BJ (cell line): ENCODE measurements around the gene NTNG1. TPM values are rescaled to one million over a fixed set of nuclear protein-coding genes. Genes with fewer than 3 reads are reported as not detected.

ENCODE experiments used
- CTCF ChIA-PET: fragments of 350-600 bp; formaldehyde crosslinking; extraction: SDS; loops from one replicate; lab custom pipeline; 2021; ENCODE audit warnings: antibody characterized with exemption, inconsistent platforms; lab: Yijun Ruan, JAX
- POLR2A ChIA-PET: fragments of 300-600 bp; sonication (Branson Sonifier 250); formaldehyde crosslinking; extraction: SDS; loops from one replicate; lab custom pipeline; 2021; ENCODE audit warnings: antibody characterized with exemption; lab: Charles Lee
- DNase-seq: peaks from one replicate; pipeline ENCODE4 v3.0.0-alpha.2; 2011; ENCODE audit warnings: low read depth
- H3K27me3 ChIP-seq: 2 replicates; pipeline ENCODE4 v1.6.0; 2011; ENCODE audit warnings: low read length; ENCODE audit not compliant: control insufficient read depth, insufficient read depth
- H3K36me3 ChIP-seq: 2 replicates; pipeline ENCODE4 v1.5.1; 2011; ENCODE audit warnings: low read length; ENCODE audit not compliant: control insufficient read depth, insufficient read depth
- H3K4me3 ChIP-seq: 2 replicates; pipeline ENCODE4 v1.5.1; 2011; ENCODE audit warnings: low read depth, mild to moderate bottlenecking, control low read depth, low read length
- CTCF ChIP-seq: IDR thresholded peaks from 2 replicates; pipeline ENCODE4 v1.5.1; 2011; ENCODE audit warnings: low read depth, mild to moderate bottlenecking, control low read depth, inconsistent platforms, low read length, moderate library complexity; ENCODE audit not compliant: insufficient read depth
- polyA plus RNA-seq: library from polyadenylated mRNA; depleted of rRNA; stranded (reverse); fragments of >200 nt; gene quantifications from 2 replicates; pipeline ENCODE4 v1.2.3, GENCODE V29; 2011

The NTNG1 gene
- polyA plus RNA-seq, 1 experiment, result 3.3 TPM

- DNase-seq, result no peak
- TF ChIP-seq CTCF, result no peak
- POLR2A ChIA-PET, result no interaction called here
These were observed 310.9 kb downstream of the NTNG1 start for GRCh38 chr1:107451715-107452114.

GRCh38 chr1:107454791-107455190, 314.0 kb downstream of the NTNG1 start:
- POLR2A ChIA-PET, result no interaction called here
- no peaks in the 10 kb centered on the region for H3K27me3 ChIP-seq

More at GRCh38 chr1:107451715-107452114, 310.9 kb downstream of the NTNG1 start:
- Histone ChIP-seq H3K4me3 (no peak overlapping the region), H3K36me3 (no peaks in the 10 kb centered on the region), H3K27me3 (no peaks in the 10 kb centered on the region)
- CTCF ChIA-PET, result no interaction called here

GRCh38 chr1:107457989-107458388, 317.1 kb downstream of the NTNG1 start:
- no peak for DNase-seq
- Histone ChIP-seq H3K27me3 (no peaks in the 10 kb centered on the region), H3K4me3 (no peak overlapping the region), H3K36me3 (no peaks in the 10 kb centered on the region)
- ChIA-PET CTCF (no interaction called here), POLR2A (no interaction called here)
- TF ChIP-seq CTCF, result no peak

More at GRCh38 chr1:107454791-107455190, 314.0 kb downstream of the NTNG1 start:
- CTCF ChIA-PET, result no interaction called here
- Histone ChIP-seq H3K4me3 (no peak overlapping the region), H3K36me3 (no peaks in the 10 kb centered on the region)
- no peak for DNase-seq
- no peak for TF ChIP-seq CTCF

GRCh38 chr1:107459204-107459904, 318.5 kb downstream of the NTNG1 start:
- Histone ChIP-seq H3K4me3 (no peak overlapping the region), H3K27me3 (no peaks in the 10 kb centered on the region), H3K36me3 (no peaks in the 10 kb centered on the region)
- POLR2A ChIA-PET, result no interaction called here
- no peak for DNase-seq
- no peak for TF ChIP-seq CTCF
- CTCF ChIA-PET, result interaction anchor here (1.4 kb wide), 1 partner anchor 9 kb away, joined by 3 read pairs; no protein-coding TSS in a partner anchor

- ChIA-PET POLR2A (no interaction called here), CTCF (interaction anchor here (1.4 kb wide), 1 partner anchor 8 kb away, joined by 3 read pairs; no protein-coding TSS in a partner anchor)
- H3K36me3 ChIP-seq, result no peaks in the 10 kb centered on the region
- DNase-seq, result no peak
- no peaks in the 10 kb centered on the region for H3K27me3 ChIP-seq
- H3K4me3 ChIP-seq, result no peak overlapping the region
- no peak for TF ChIP-seq CTCF
These were observed 319.2 kb downstream of the NTNG1 start for GRCh38 chr1:107460035-107460434.
